HG02852 (cell line): Measurements from ENCODE around the gene ZGPAT.
"Not testable (repeated sequence)": the region's sequence is repeated elsewhere in the genome, so short reads cannot be mapped to it uniquely, and the experiment has no call there.

Experiments used
- ATAC-seq: cut with Tn5 transposase; IDR thresholded peaks from one replicate; pipeline ENCODE4 v1.9.1; 2021; ENCODE audit warnings: mild to moderate bottlenecking, moderate library complexity; ENCODE audit not compliant: unreplicated experiment

The ZGPAT gene

DNA sequence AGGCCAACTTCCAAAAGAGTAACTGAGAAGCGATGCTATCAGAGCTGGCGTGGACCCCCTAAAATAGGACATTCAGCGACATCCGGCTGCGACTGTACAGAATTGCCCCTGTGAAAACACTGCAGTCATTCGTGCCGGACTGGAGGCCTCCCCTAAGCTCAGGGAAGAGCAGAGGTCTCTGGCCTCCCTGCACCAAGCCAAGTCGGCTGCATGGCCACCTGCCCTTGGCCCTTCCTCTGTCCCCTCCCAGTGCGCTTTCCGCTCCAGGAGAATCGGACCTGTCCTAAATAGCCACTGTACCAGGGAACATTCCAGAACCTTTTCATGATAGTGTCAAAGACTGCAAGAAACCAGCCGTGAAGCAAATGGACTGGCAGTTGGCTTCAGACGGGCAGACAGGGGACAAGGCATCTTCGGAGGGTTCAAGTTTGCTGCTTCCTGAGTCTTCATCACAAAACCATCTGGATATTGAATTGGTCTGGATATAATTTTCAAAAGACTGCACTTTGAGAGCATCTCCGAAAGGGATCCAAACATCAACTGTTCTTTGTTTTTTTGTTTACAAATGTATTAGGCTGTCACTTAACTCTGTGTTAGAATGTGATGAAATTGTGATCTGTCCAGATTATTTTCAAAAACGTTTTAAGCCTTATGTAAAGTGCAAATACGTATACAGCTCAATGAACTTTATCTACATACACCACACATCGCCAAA lies 48.3 kb downstream of the ZGPAT start:
- ATAC-seq = no peak

DNA sequence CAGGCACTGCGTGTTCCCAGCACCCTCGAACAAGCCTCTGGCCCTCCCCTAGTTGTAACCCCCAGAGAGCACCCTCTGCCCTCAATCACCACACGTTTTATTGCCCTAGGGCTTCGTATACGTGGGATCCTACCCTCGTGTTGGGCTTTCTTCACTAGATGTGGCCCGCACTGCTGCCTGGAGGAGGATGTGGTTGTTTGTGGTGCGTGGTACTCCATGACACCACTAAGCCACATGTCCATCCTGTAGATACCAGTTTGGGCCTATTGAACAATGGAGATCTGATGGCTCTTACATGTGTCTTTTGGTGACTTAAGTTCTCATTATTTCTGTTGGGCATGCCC lies 48.8 kb downstream of the ZGPAT start:
- no peak for ATAC-seq

DNA sequence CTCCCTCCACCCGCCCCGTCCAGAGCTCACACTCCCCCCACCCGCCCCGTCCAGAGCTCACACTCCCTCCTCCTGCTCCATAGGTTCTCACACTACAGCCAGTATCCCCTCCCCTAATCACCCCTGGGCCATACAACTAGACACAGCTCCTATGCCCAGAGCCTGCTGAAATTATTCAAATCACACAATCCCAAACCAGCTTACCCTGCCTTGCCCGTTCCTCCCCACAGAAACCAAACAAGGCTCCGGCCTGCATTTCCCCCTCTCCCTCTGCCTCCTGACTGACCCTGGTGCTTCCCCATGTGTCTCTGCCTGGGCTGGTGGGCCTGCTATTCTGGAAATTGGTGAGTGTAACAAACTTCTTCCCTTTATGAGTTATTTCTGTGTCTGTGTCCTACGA lies 50.3 kb downstream of the ZGPAT start:
- ATAC-seq = no peak

DNA sequence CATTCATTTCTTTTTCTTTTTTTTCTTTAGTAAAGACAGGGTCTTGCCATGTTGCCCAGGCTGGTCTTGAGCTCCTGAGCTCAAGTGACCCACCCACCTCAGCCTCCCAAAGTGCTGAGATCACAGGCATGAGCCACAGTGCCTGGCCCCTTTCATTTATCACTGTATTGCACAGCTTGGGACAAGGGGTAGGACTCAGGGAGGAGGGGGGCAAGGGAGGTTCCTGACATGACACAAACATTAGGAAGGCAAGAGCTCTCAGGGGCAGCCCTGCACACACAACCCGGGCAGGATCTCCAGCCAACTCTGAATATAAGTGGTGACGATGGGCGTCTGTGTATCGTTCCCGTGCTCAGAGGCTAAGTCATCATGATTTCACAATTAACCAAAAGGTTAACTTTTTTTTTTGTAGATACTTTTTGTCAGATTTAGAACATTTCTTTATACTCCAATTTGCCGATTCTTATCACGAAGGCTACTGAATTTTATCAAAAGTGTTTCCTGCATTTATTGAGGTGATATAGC lies 51.6 kb downstream of the ZGPAT start:
- no peak for ATAC-seq

DNA sequence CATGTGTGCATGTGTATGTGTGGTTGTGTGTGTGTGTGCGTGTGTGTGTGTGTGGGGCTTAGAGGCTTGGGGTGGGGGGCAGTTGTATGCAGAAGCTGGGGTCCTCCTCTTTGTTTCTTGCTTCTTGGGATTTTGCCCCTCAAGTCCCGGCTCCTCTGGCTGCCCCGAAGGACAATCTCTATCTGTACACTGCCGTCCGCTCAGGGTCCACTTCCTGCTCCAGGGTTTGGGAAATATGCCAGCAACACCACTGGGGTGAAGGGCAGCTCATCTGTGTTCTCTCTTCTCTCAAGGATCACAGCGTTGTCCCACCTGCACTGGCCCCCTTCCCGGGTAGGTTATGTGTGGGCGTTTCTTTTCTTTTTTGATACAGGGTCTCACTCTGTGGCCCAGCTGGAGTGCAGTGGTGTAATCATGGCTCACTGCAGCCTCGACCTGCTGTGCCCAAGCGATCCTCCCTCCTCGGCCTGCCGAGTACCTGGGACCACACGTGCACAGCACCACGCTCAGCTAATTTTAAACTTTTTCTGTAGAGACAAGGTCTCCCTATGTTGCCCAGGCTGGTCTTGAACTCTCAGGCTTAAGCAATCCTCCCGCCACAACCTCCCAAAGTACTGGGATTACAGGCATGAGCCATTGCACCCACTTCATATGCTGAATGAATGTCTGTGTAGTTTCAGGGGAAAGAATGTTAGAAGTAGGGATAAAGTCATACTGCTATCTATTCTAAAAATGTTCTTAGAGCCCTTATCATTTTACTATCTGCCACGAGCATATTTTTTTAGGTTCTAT lies 57.4 kb downstream of the ZGPAT start:
- no peak for ATAC-seq

DNA sequence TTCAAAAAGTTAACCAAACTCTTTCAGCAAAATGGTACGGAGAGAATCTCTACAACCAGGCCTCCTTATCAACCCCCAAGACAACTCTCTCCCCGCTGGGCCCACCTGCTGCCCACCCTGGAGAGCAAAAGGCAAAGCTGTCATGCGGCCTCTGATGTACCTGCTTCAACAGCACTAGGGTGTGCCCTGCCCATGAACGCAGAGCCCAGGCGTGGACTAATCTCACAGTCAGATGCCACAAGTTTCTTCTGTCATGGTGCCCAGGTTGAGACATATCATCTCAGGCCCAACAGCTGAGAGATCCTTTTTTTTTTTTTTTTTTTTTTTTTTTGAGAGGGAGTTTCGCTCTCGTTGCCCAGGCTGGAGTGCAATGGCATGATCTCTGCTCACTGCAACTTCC lies 58.1 kb downstream of the ZGPAT start:
- ATAC-seq = no peak

DNA sequence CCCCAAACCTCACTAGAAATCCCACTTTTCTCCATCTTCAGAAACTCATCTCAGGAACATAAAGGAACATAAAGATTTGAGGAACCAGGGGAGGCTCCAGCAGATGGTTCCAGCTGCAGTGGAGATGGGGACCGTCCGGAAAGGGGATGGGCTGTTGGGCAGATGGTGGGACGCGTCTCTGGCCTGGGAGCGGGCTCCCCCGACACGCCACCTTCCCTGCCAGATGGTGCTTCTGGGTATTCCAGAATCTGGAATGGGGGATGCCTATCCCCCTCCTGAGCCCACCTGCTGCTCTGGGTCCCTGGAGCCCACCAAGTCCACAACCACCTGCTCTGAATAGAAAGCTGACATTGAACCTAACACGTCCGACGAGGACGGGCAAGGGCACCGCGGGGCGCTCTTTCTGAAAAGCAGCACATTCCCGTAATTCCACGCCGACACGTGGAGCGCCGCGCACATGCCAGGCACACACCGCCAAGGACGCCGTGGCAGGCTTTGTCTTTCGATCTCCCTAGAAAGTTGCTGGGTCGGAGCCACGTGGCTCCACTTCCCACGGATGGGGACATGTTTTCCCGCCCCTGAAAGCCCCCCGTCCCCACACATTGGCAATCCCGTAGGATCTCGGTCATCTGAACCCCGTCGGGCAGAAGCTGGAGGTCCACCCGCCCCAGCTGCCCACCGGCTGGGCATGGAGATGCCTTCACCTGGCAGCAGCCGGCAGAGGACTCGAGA lies 59.0 kb downstream of the ZGPAT start:
- no peak for ATAC-seq

DNA sequence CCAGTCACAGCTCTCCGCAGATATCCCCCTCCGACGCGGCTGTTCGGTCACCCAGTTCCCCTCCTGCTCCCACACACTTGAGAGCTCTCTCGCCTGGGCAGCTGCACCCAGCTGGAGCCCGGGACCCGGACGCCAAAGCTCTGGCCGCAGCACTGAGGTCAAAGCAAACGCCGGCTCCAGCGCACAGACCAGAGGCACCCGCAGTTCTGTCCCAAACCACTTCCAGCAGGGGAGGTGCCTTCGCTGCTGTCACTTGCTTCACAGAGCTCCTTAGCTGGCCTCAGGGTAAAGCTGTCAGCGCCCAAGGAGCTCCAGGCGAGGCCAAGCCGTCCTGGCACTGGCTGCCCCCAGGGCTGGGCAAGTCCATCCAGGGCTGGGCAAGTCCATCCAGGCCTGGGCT lies 59.6 kb downstream of the ZGPAT start:
- ATAC-seq = no peak

DNA sequence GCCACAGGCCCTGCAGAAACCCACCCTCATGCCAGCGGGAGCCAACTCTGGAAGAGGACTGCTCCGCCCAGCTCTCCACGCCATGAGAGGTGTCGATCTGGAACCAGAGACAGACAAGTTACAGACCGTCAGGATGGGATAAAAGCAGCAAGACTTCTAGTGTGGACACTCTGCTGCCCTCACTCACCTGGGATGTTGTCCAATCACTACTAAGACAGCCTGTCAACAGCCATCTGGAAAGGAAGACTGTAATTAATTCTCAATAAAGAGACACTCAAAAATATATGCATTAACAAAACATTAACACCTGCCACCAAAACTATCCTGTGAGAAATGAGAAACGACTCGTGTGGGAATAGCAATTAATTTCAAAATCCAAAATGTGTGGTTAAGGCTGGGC lies 60.0 kb downstream of the ZGPAT start:
- no peak for ATAC-seq

DNA sequence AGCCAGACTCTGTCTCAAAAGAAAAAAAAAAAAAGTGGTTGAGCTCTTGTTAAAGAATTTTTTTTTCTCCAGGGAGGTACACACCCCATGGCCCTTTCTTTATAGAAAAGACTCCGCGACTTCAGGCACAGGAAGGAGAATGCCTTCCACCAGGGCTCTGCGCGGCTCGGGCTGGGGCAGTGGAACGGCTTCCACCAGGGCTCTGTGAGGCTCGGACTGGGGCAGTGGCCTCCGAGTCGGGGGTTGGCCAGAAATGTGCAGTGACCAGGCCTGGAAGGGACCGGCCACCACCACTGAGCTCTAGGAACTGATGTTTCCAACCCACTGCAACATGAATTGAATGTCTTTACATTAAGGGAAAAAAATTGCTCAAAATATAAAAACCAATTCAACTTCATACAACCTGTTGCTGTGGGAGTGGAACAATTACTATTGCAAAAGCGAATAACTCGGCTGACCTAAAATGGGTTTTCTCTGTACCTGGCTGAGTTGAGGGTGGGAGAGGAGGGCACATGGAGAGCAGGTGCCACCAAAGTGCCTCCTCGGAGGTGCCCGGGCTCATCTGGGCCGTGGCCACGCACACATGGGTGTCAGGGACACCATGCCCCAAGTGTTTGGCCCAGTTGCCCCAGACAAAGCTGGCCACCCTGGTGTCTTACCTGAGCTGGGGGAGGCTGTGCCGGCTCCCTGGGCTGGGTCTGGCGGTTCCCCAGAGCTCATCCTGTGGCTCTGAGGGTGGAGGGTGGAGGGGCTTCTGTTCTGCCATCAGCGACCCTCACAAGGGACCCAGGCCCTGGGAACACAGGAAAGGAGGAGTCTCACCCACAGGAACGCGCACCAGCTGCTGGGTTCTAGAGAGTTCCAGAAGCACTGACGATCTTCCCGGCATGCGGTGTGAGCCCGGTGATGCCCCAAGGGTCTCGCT lies 61.0 kb downstream of the ZGPAT start:
- no peak for ATAC-seq

DNA sequence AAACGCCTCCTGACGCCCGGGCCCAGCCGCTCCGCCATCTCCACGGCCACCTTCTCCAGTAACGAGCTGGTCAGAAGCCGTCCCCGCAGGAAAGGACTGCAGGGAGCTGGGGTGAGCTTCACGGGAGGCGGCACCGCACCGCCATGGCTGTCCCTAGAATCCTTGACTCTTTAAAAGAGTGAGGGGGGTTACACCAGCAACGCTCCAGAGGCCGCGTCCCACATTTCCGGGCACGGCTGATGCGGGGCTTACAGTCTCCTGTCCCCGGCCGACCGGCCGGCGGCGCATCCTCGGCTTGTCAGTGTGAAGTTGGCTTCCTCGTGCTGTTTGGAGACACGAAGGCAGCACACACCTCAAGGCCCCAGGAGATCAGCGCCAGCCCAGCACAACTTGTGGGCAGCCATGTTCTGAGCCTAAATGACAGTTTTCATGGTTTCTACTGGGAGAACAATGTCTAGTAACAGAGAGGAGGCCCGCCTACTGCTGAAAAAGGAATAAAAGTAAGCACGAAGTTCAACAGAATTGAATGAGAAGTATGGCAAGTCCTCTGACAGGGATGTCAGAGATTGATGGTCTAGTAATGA lies 62.1 kb downstream of the ZGPAT start:
- ATAC-seq = no peak

DNA sequence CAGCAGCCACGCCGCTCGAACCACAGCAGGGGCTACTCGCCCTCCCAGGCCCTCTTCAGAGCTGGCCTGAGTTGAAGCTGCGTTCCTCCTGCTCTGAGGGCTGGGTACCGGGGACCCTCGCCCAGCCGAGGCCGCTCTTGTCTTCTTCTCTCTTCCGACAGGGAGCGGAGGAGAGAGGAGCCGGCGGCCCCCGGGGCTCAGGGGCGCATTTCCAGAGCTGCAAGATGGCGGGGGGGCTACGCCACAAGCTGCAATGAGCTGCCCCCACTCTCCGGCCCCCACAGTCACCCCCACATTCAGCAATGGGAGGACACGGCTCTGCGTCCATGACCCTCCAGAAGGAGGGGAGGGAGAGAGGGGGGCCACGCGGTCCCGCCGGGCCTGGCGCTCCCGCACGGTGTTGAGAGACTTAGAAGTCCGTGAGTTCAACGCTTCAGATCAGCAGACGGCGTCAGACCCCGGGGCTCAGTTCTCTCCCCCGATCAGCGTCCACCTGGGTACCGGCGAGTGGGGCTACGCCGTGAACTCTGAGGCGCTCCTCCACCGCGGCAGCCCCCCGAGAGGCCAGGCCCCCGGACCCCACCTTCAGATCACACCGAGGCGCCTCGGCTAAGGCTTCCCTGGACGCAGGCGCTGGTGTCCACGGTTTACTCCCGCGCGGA lies 63.3 kb downstream of the ZGPAT start:
- no peak for ATAC-seq

DNA sequence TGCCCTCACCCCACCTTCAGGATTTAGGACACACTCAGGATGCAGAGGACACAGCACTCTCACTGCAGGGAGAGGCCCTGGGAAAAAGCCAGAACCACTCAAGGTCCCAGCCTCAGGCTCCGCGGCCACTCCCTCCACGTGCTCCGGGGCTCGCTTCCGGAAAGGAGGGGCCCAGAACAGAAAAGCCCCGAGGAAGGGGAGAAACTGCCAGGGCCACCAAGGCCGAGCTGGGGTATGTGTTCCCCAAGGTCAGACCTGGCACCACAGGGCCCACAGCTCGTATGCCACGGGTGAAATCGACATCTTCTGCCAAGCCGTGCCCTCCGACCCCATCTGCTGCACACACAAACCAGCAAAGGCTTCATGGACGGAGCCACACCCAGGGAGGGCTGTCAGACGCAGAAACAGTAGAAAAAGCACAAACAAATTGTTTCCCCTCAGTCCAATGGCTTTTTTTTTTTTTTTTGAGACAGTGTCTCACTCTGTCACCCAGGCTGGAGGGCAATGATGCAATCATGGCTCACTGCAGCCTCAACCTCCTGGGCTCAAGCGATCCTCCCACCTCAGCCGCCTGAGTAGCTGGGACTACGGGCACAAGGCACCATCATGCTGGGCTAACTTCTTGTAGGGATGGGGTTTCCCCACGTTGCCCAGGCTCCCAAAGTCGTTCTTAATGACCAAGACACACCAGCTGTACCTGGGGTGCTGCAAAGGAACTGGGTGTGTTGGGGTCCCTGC lies 65.1 kb downstream of the ZGPAT start:
- no peak for ATAC-seq

DNA sequence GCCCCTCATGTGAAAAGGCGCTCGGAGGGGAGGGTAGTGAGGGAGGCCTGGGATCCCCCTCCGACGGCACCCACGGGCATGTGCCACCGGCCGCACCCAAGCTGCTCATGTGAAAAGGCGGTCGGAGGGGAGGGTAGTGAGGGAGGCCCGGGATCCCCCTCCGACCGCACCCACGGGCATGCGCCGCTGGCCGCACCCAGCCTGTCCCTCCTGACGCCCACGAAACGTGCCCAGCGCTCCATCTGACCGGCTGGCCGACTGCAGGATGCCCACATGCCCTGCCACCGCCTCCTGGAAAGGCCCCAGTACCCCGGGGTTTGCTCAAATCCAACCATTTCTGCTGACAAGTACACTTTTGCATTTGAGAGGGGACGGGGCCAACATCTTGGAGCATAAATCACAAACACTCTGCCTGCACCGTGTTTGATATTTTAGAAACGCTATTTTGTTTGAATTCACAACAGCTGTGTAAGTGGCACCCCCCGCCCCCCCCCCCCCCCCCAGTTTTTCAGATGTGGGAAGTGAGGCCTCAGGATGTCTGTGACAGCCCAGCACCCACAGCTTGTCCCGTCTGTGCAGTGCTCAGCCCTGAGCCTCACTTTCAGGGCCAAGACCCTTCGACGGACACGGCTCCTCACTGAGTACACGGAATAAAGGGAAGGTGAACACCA lies 65.9 kb downstream of the ZGPAT start:
- ATAC-seq = no peak

DNA sequence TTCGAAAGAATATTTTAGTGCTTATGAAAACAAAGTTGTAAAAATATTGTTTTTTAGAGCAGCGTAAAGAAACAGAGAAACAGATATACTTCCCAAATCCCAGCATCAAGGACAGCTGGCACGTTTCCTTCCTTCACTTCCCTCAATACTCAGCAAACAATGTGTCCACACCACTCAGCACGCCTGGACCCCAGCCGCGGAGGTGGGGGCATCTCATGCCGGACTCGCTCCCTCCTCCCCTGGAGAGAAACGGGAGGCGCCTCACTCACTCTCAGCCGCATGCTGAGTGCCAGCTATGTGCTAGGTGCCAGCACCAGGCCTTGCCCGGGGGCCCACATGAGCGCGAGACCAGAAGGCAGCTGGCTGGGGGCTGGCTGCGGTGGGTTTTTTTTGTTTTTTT lies 66.5 kb downstream of the ZGPAT start:
- no peak for ATAC-seq

DNA sequence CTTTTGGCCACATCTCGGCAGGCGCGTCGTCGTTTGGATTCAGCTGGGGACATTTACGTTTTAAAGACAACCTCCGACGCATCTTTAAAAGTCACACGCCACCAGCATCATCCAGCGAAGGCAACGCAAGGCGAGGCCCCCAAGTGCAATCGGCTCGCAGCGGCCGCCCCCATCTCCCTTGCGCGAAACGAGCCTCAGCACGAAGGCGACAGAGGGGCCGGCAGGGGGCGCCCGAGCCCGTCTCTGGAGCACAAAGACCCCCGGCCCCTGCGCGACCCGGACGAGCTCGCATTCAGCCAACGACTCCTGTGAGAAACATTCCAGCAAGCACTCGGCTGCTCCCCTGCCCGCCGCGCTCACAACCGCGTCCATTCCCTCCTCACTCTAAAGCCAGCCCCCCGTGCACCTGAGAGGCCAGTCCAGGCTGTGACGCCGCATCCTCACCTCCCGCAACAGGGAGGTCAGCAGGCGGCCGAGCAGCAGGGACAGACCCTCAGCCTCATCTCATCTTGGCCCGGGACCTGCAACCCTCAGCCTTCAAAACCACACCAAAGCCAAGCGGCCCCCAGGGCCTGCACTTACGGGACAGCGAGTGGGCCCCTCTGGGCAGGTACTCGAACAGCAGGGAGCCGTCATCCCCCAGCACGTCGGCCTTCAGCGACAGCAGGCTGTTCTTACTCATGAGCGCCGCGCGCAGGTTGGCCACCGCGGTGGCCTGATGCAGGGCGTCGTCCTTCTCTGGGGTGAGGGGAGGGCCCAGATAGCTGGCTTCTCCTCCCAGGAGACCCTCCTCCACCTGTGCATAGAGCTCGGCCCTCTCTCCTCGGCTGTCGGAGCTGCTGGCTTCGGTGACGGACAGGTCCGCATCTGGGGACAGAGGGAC lies 67.5 kb downstream of the ZGPAT start:
- ATAC-seq = no peak

DNA sequence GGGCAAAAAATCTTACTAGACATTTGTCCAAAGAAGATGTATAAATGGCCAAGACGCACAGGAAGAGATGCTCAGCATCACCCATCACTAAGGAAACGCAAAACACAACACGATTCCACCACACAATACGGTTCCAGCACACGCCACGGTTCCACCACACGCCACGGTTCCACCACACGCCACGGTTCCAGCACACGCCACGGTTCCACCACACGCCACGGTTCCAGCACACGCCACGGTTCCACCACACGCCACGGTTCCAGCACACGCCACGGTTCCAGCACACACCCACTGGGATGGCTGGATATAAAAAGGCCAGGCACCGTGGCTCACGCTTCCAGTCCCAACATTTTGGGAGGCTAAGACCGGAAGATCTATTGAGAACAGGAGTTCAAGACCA lies 69.0 kb downstream of the ZGPAT start:
- not testable (repeated sequence) for ATAC-seq

DNA sequence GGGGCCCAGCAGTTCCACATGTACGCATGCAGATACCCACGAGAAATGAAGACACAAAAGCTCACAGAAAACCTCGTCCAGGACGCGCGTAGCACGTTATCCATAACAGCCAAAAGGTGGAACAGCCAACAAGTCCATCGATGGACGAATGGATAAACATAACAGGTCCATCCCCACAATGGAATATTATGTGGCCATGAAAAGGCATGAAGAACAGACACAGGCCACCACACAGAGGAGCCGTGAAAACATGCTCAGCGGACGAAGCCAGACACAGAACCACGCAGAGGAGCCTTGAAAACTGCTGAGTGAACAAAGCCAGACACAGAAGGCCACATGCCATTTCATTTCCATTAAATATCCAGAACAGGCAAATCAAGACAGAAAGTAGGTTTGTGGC lies 69.8 kb downstream of the ZGPAT start:
- ATAC-seq = no peak
